Astrocyte (in vitro differentiated cells and primary cell): ENCODE measurements around the gene KCNB1.

Experiments
- EZH2 ChIP-seq: IDR thresholded peaks from 2 replicates; pipeline ENCODE4 v1.6.1; 2012; ENCODE audit warnings: mild to moderate bottlenecking, low read length, inconsistent platforms; ENCODE audit not compliant: insufficient read depth
- TF ChIP-seq, protein P1 (sequence below): IDR thresholded peaks from 2 replicates; pipeline ENCODE4 v1.5.1; 2011; ENCODE audit warnings: low read depth, mild to moderate bottlenecking, inconsistent platforms, low read length, moderate library complexity; ENCODE audit not compliant: insufficient read depth

DNA sequence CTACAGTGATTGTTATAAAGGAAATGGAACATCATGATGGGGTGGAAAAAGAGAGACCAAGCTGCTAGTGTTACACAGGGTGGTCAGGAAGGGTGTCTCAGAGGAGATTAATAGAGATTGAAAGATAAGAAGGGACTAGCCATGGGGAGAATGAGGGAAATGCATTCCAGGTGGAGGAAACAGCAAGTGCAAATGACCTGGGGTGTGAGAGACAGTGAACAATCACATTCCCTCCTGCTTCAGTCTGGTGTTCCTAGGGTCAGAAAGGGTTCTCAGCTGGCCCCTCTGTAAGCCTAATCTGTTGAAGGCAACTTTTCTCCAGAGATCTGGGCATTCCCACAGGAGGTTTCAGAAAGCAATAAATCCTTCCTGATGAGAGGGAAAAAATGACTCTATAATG is 3.6 kb upstream of the KCNB1 start:
- TF ChIP-seq, protein P1, sequence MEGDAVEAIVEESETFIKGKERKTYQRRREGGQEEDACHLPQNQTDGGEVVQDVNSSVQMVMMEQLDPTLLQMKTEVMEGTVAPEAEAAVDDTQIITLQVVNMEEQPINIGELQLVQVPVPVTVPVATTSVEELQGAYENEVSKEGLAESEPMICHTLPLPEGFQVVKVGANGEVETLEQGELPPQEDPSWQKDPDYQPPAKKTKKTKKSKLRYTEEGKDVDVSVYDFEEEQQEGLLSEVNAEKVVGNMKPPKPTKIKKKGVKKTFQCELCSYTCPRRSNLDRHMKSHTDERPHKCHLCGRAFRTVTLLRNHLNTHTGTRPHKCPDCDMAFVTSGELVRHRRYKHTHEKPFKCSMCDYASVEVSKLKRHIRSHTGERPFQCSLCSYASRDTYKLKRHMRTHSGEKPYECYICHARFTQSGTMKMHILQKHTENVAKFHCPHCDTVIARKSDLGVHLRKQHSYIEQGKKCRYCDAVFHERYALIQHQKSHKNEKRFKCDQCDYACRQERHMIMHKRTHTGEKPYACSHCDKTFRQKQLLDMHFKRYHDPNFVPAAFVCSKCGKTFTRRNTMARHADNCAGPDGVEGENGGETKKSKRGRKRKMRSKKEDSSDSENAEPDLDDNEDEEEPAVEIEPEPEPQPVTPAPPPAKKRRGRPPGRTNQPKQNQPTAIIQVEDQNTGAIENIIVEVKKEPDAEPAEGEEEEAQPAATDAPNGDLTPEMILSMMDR, result no peak
- TF ChIP-seq EZH2, result no peak
